Mammary epithelial cell (primary cell): ENCODE measurements around the gene TWF2.

ENCODE experiments used
- EZH2 ChIP-seq: IDR thresholded peaks from 2 replicates; pipeline ENCODE4 v1.6.1; 2012; ENCODE audit warnings: low read length, inconsistent platforms, borderline replicate concordance
- TF ChIP-seq, protein P1 (sequence below), 2 donors: IDR thresholded peaks in 1 of 2; conservative IDR thresholded peaks in 1 of 2; 2 replicates each; pipeline ENCODE4 v1.5.1; 2011 to 2012; ENCODE audit warnings: inconsistent platforms in 2 of 2, low read length in 2 of 2, mild to moderate bottlenecking in 2 of 2, control low read depth in 1 of 2, low read depth in 1 of 2; ENCODE audit not compliant: insufficient read depth in 1 of 2; ENCODE audit errors: extremely low read depth in 1 of 2

GRCh38 chr3:52200981-52201679 is 37.8 kb downstream of the TWF2 start:
- TF ChIP-seq, protein P1, sequence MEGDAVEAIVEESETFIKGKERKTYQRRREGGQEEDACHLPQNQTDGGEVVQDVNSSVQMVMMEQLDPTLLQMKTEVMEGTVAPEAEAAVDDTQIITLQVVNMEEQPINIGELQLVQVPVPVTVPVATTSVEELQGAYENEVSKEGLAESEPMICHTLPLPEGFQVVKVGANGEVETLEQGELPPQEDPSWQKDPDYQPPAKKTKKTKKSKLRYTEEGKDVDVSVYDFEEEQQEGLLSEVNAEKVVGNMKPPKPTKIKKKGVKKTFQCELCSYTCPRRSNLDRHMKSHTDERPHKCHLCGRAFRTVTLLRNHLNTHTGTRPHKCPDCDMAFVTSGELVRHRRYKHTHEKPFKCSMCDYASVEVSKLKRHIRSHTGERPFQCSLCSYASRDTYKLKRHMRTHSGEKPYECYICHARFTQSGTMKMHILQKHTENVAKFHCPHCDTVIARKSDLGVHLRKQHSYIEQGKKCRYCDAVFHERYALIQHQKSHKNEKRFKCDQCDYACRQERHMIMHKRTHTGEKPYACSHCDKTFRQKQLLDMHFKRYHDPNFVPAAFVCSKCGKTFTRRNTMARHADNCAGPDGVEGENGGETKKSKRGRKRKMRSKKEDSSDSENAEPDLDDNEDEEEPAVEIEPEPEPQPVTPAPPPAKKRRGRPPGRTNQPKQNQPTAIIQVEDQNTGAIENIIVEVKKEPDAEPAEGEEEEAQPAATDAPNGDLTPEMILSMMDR (conservative IDR thresholded peaks at IDR 0.05 in 1 of 2, IDR thresholded peaks at IDR 0.05 in 1 of 2; ENCODE audit: extremely low read depth in 1 of 2, insufficient read depth in 1 of 2, low read depth in 1 of 2, low read length in 2 of 2): no peak
- no peak for TF ChIP-seq EZH2
